Retinal pigment epithelial cell (primary cell): ENCODE measurements around the gene EXOC4.

Source experiments
- DNase-seq: peaks from one replicate; pipeline ENCODE4 v3.0.0-alpha.2; 2010; ENCODE audit warnings: low read depth
- H3K4me3 ChIP-seq: 2 replicates; pipeline ENCODE4 v1.5.1; 2011; ENCODE audit warnings: mild to moderate bottlenecking, low read length, control low read depth, moderate library complexity
- CTCF ChIP-seq: conservative IDR thresholded peaks from 2 replicates; pipeline ENCODE4 v1.5.1; 2011; ENCODE audit warnings: low read depth, low read length, control low read depth, inconsistent platforms

Gene EXOC4

DNA sequence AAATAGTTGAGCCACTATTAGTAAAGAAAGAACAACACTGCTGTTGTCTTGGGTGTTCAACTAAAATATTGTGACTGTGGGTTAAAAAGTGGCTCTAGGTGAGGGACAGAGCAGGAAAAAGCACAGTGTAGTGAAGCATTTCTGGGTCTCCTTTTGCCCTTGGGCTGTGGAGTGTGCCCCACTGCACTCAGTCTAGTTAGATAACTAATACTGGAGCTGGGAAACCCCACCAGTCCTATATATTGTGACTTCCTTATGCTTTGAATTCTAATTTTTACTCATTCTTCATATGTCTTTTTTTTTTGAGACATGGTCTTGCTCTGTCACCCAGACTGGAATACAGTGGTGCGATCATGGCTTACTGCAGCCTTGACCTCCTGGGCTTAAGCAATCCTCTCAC lies 195.1 kb downstream of the EXOC4 start:
- no peak for DNase-seq
- no peak for TF ChIP-seq CTCF
- no peak overlapping the region for H3K4me3 ChIP-seq

DNA sequence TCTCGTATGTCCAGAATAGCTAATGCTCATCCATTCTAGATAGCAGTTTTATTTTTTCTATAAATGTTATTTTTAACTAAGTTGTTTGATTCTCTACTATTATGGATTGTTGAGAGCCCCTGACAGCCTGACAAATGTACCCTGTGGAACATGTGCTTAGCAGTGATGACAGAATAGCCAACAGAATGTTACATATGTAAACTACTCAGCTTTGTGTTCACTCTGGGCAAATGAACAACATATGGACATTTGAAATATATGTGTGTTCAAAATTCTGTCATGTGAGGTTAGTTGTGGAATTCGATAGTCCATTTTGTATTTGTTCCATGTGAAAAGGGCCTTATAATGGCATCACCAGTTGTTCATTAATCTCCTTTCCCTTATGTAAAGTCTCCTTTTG lies 199.7 kb downstream of the EXOC4 start:
- TF ChIP-seq CTCF: no peak
- DNase-seq: no peak
- H3K4me3 ChIP-seq: no peak overlapping the region

DNA sequence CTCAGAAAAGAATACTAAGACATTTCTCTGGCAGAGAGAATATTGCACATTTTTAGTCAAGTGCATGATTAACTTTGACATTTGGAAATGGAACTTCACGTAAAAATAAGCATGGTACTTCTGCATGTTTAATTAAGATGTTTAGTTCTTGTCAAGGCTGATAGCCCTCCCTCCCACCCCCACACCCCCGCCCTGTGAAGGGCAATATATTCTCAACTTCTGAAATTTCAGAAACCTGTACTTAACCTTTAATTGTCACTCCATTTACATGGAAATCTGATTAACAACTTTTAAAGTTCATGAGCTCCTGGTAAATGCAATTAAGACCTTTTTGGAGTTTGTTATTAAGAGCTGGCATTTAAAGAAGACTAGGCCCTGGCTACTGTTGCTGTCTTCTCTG lies 205.8 kb downstream of the EXOC4 start:
- DNase-seq: no peak
- H3K4me3 ChIP-seq: no peak overlapping the region
- no peak for TF ChIP-seq CTCF

DNA sequence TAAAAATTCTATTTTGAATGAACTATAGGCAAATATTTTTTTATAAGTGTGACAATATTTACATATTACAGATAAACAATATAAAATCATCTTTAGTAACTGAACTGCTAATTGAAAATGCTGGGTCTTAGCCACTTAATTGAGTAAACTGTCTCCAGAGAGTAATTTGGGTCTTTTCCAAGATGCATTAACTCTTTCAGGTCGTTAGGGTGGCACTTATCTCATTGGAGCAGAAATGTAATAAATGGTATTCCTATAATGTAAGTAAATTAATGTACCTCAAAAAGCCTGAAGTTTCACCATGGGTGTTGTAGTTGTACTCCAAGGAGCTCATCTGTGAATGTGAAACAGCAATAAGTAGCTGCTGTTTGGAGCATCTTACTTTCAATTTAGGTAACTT lies 208.5 kb downstream of the EXOC4 start:
- no peak overlapping the region for H3K4me3 ChIP-seq
- no peak for TF ChIP-seq CTCF
- no peak for DNase-seq

GRCh38 chr7:133475655-133476054 lies 222.8 kb downstream of the EXOC4 start:
- TF ChIP-seq CTCF: no peak
- no peak for DNase-seq
- H3K4me3 ChIP-seq: no peak overlapping the region

GRCh38 chr7:133477791-133478190 lies 224.9 kb downstream of the EXOC4 start:
- no peak overlapping the region for H3K4me3 ChIP-seq
- TF ChIP-seq CTCF: no peak
- DNase-seq: no peak

DNA sequence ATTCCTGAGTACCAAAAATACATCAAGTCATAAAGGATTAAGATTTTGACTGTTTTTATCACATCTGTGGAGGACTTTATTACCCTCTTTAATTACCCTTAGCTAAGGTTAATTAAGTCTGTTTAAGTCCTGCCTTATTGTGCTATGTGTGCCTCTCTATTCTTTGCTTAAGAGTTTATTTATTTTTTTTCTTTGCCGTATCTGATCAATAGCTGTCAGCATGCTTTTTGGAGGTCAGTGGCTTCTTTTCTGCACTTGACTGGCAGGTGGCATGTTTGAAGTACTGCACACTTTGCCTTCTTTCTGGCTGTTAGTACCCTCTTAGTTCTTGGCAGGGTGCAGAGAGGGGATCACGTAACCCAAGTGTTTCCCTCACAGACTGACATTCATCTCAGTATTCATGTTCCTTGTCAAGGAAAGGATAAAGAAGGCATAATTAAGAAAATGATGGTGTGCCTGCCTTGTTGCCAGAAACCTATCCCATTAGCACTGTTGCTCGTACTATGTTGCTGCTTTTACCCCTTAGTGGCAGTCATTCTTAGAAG lies 225.8 kb downstream of the EXOC4 start:
- no peak for TF ChIP-seq CTCF
- no peak for DNase-seq
- H3K4me3 ChIP-seq: no peak overlapping the region
